HEK293T (cell line): ENCODE measurements around the gene LIPC.

ENCODE experiments used
- ARNT ChIP-seq: fragments of 450-650 bp; IDR thresholded peaks from 2 replicates; pipeline ENCODE4 v1.6.1; 2017; ENCODE audit warnings: mild to moderate bottlenecking
- BHLHE40 ChIP-seq: fragments of 450-650 bp; IDR thresholded peaks from 2 replicates; pipeline ENCODE4 v1.6.1; 2016; ENCODE audit warnings: mild to moderate bottlenecking, moderate library complexity, borderline replicate concordance
- ELF4 ChIP-seq: fragments of 450-650 bp; IDR thresholded peaks from 2 replicates; pipeline ENCODE4 v1.6.1; 2017; ENCODE audit warnings: antibody characterized with exemption
- FOXA1 ChIP-seq: fragments of 450-650 bp; IDR thresholded peaks from 2 replicates; pipeline ENCODE4 v1.6.1; 2016; ENCODE audit warnings: mild to moderate bottlenecking
- FOXM1 ChIP-seq: fragments of 450-650 bp; IDR thresholded peaks from 2 replicates; pipeline ENCODE4 v1.6.1; 2017; ENCODE audit warnings: mild to moderate bottlenecking, borderline replicate concordance
- HDGF ChIP-seq: fragments of 450-650 bp; IDR thresholded peaks from 2 replicates; pipeline ENCODE4 v1.6.1; 2017; ENCODE audit warnings: antibody characterized with exemption, borderline replicate concordance
- SP1 ChIP-seq: fragments of 450-650 bp; IDR thresholded peaks from 2 replicates; pipeline ENCODE4 v1.6.1; 2017
- SUZ12 ChIP-seq: fragments of 450-650 bp; IDR thresholded peaks from 2 replicates; pipeline ENCODE4 v1.6.1; 2016; ENCODE audit warnings: mild to moderate bottlenecking
- TARDBP ChIP-seq: fragments of 450-650 bp; IDR thresholded peaks from 2 replicates; pipeline ENCODE4 v1.6.1; 2016

DNA sequence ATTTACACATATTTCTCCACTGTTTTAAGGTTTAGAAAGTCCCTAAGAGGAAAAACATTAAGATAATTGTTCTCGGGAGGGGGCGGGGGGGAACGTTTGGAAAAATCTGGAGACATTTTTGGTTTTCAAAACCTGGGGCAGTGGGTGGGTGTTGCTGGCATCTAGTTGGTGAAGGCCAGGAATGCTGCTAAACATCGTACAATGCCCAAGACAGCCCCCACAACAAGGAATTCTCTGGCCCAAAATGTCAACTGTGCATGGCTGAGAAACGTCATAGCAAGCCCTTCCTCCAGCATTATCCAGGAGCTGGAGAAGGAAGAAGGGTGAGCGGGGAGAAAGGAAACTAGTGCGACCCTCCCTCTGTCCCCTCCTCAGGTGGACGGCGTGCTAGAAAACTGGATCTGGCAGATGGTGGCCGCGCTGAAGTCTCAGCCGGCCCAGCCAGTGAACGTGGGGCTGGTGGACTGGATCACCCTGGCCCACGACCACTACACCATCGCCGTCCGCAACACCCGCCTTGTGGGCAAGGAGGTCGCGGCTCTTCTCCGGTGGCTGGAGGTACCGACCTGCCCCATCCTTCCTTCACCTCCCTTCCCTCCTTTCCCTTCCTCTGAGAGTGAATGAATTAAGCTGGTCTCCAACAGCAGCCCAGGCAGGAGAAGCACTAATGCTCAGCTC is 109.8 kb downstream of the LIPC start:
- TF ChIP-seq FOXA1 (no peak), FOXM1 (no peak), SP1 (no peak), HDGF (no peak), ARNT (no peak), SUZ12 (no peak), BHLHE40 (no peak), ELF4 (no peak), TARDBP (no peak)
